Ascending aorta (tissue), 2 donors: ENCODE results near the gene TPP2. TPM values are rescaled to one million over a fixed set of nuclear protein-coding genes. Genes with fewer than 3 reads are reported as not detected.

Experiments used
- DNase-seq, 2 donors: peaks; one replicate each; pipeline ENCODE4 v3.0.0-alpha.2; 2019; ENCODE audit warnings: low spot score in 2 of 2
- H3K27ac ChIP-seq, 2 donors: fragments of 200-600 bp; sonication (generic); one replicate each; pipeline ENCODE4 v1.5.1; 2016 to 2017; ENCODE audit warnings: mild to moderate bottlenecking in 1 of 2
- H3K27me3 ChIP-seq: fragments of 200-600 bp; sonication (generic); one replicate; pipeline ENCODE4 v1.5.1; 2017
- H3K36me3 ChIP-seq, 2 donors: fragments of 200-600 bp; sonication (generic); one replicate each; pipeline ENCODE4 v1.5.1; 2016
- H3K4me1 ChIP-seq, 2 donors: fragments of 200-600 bp; sonication (generic); one replicate each; pipeline ENCODE4 v1.5.1; 2016 to 2017; ENCODE audit warnings: mild to moderate bottlenecking in 1 of 2
- H3K4me3 ChIP-seq, 2 donors: fragments of 200-600 bp; sonication (generic); one replicate each; pipeline ENCODE4 v1.5.1; 2016 to 2017; ENCODE audit warnings: mild to moderate bottlenecking in 1 of 2
- H3K9me3 ChIP-seq, 2 donors: fragments of 200-600 bp; sonication (generic); one replicate each; pipeline ENCODE4 v1.5.1; 2016
- intact Hi-C: fragments of 100-400 bp; cut with DNase I; formaldehyde crosslinking; loops from one replicate; pipeline ENCODE4 v1.15.1; 2023
- total RNA-seq: library from RNA; depleted of rRNA; stranded (reverse); fragments of >200 nt; gene quantifications from one replicate; pipeline ENCODE4 v1.1.0, GENCODE V29; 2016
- TF ChIP-seq, protein P1 (sequence below), 3 experiments: fragments of 200-600 bp in 2 of 3; fragments of 450-650 bp in 1 of 3; sonication (generic) in 2 of 3; IDR thresholded peaks; one replicate each; pipeline ENCODE4 v1.5.1; 2016 to 2019; ENCODE audit warnings: antibody characterized with exemption in 3 of 3, mild to moderate bottlenecking in 1 of 3, moderate library complexity in 1 of 3

The TPP2 gene
- total RNA-seq, 1 donor from 2014 or later = 21.4 TPM

DNA sequence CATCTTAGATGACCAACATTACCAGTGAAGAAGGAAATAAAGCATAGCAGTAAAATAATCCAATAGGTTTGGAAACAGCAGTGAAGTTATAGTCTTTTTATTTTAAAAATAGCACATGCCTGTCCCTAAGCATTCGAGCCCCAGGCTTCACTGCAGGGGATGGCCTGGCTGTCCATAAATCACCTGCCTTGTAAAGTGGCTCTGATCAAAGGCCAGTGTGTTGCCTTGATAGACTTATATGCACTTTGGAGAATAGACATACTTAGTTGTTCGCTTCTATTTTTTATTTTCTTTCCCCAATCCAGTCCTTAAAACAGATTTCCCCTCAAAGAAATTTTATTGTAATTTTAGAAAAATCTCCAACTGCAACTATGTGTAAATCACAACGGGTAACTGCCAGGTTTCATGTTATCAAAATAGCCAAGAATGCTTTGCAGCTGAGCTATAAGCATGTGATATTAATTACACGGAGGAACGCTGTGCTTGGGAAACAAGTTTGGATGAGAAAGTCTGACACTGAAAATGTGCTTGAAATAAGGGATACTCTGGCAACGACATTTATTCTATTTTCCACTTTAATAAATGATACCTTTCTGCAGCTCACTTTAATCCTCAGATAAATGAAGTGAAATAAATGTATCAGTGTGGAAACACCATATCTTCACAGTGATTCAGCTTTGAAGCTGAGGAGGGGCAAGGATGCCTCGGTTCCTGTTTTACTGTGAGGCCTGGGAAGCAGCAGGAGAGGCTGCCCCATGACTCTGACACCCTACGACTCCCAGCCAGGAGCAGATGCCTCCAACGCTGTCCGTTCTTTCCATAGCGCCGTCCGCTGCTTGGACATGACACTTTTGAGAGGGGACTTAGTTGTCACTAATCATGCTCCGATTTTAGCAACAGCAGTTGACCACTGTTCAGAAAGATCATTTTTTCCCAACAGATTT is 103.6 kb downstream of the TPP2 start:
- no peak for DNase-seq
- Histone ChIP-seq H3K4me1 (no peaks in the 10 kb centered on the region), H3K36me3 (no peaks in the 10 kb centered on the region), H3K4me3 (no peak overlapping the region), H3K9me3 (no peaks in the 10 kb centered on the region), H3K27me3 (no peaks in the 10 kb centered on the region), H3K27ac (no peak overlapping the region)
- intact Hi-C loops = no loop called here
- TF ChIP-seq, protein P1, sequence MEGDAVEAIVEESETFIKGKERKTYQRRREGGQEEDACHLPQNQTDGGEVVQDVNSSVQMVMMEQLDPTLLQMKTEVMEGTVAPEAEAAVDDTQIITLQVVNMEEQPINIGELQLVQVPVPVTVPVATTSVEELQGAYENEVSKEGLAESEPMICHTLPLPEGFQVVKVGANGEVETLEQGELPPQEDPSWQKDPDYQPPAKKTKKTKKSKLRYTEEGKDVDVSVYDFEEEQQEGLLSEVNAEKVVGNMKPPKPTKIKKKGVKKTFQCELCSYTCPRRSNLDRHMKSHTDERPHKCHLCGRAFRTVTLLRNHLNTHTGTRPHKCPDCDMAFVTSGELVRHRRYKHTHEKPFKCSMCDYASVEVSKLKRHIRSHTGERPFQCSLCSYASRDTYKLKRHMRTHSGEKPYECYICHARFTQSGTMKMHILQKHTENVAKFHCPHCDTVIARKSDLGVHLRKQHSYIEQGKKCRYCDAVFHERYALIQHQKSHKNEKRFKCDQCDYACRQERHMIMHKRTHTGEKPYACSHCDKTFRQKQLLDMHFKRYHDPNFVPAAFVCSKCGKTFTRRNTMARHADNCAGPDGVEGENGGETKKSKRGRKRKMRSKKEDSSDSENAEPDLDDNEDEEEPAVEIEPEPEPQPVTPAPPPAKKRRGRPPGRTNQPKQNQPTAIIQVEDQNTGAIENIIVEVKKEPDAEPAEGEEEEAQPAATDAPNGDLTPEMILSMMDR (IDR thresholded peaks at IDR 0.05) = no peak

DNA sequence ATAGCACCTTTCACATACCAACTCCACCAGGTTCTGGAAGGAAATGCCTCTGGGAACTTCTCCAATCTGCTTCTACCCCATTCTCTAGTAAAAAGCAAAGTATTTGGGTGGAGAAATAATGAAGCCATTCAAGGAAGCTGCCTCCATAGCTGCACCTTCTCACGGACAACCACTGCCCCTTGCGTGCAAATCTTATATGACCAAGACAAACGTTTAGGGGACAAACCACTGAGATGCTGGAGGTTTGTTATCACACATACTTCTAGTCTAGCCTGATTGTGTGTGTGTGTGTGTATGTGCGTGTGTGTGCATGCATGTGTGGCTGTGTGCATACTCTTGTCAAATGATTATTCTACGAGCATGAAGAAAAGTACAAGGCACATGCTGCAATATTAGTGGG is 104.5 kb downstream of the TPP2 start:
- intact Hi-C loops = no loop called here
- no peak for DNase-seq
- no peaks in the 10 kb centered on the region for H3K4me1 ChIP-seq
- no peaks in the 10 kb centered on the region for H3K9me3 ChIP-seq
- H3K27me3 ChIP-seq = no peaks in the 10 kb centered on the region
- H3K36me3 ChIP-seq = no peaks in the 10 kb centered on the region
- TF ChIP-seq, protein P1 (IDR thresholded peaks at IDR 0.05) = no peak
- no peak overlapping the region for H3K27ac ChIP-seq
- H3K4me3 ChIP-seq = no peak overlapping the region

DNA sequence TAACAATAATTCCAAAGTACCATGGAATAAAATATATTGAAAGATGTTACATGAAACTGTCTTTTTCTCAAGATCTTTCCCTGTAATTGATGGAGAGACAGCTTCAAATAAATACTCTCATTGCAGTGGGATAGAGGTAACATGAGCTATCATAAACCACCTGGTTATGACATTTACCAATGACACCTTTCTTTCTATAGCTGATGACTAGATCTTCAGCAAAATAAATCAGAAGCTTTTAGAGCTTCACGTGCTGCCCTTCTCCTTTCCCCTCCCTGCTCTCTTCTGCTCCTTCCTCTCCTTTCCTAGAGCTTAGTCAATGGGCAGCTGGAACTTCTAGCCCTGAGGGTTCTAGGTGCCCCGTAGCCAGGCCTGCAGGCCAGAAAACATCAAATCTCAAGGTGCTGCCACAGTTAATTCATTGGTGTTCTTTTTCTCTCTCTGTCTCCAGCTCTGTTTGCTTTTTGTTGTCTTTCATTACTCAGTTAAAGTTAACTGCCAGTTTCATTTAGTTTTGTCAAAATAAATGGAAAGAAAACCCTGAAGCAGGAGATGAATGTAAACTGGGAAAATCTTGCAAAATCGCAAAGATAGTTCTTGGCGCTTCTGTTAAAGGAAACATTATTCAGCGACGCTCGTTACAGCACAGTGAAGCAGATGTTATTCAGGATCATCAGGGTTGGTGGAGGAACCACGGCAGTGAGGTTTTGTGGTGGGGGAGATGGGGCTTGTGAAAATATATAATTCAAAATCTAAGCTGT is 106.4 kb downstream of the TPP2 start:
- no peak overlapping the region for H3K4me3 ChIP-seq
- intact Hi-C loops = no loop called here
- no peaks in the 10 kb centered on the region for H3K4me1 ChIP-seq
- H3K27me3 ChIP-seq = no peaks in the 10 kb centered on the region
- no peak overlapping the region for H3K27ac ChIP-seq
- H3K36me3 ChIP-seq = no peaks in the 10 kb centered on the region
- TF ChIP-seq, protein P1 (IDR thresholded peaks at IDR 0.05) = no peak
- H3K9me3 ChIP-seq = no peaks in the 10 kb centered on the region
- DNase-seq = no peak

DNA sequence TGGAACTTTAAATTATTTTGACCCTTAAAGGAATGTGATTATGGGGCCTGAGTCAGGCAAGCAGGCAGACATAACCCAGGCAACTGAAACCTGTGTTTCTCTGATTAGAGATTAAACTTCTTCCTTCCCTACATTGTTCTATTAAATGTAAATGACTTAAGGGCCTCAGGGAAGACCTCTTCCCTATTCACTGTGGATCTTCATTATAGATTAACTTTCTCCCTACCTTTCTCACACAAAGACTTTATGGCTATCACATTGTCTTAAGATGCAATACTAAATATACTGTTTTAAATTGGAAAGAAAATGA is 106.9 kb downstream of the TPP2 start:
- DNase-seq = no peak
- Histone ChIP-seq H3K27me3 (no peaks in the 10 kb centered on the region), H3K9me3 (no peaks in the 10 kb centered on the region), H3K4me3 (no peak overlapping the region), H3K36me3 (no peaks in the 10 kb centered on the region), H3K4me1 (no peaks in the 10 kb centered on the region), H3K27ac (no peak overlapping the region)
- intact Hi-C loops = no loop called here
- TF ChIP-seq, protein P1 (IDR thresholded peaks at IDR 0.05) = no peak

DNA sequence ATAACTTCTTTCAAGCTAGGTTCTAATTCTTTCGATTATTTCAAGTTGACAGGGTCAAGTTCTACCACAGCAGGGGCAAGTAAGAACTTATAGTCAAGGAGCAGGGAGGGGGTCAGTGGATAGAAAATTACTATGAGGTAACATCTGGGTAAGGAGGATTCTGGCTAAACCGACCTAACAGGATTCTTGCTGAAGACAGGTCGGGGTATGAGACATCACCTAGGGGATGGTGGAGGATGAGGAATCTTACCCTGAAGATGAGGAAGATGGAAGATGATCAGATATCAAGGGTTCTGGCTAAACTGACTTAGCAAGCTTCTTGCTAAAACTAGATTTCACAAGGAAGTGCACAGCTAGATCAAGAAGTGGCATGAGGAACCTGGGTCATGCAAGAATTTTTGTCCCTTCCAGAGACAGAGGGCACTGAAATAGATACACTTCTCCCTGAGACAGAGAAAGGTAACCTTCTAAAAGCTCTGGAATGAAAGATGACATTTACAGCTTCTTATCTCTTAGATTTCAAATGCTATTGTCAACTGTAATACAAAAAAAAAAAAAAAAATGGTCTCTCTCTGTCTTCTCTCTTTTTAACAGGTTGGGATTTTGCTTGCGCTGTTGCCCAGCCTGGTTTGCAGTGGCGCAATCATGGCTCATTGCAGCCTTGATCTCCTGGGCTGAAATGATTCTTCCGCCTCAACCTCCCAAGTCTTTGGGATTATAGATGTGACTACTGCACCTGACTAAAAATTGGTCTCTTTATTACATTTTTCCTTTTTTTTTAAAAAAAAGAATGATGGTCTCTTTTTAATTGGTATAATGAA is 107.7 kb downstream of the TPP2 start:
- Histone ChIP-seq H3K9me3 (no peaks in the 10 kb centered on the region), H3K4me1 (no peaks in the 10 kb centered on the region), H3K4me3 (no peak overlapping the region), H3K36me3 (no peaks in the 10 kb centered on the region), H3K27me3 (no peaks in the 10 kb centered on the region), H3K27ac (no peak overlapping the region)
- intact Hi-C loops = no loop called here
- DNase-seq = no peak
- TF ChIP-seq, protein P1 (IDR thresholded peaks at IDR 0.05) = no peak
